ENCODE data around the gene SCNN1A.

DNA sequence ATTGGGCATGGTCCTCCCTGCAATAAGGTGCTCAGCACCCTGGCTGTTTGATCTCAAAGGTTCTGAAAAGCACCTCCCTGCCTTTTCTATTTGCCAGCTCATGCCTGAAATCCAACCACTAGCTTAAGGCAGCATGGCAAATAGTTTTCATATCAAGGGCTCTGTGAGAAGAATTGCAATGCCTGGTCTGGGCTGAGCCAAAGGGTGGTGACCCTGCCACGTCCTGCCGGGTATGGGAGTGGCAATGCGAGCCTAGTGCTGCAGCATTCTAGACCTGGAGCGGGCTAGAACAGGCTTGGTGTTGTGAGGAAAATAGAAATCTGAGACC is 2.3 kb upstream of the SCNN1A start:
- TF ChIP-seq, protein P1, sequence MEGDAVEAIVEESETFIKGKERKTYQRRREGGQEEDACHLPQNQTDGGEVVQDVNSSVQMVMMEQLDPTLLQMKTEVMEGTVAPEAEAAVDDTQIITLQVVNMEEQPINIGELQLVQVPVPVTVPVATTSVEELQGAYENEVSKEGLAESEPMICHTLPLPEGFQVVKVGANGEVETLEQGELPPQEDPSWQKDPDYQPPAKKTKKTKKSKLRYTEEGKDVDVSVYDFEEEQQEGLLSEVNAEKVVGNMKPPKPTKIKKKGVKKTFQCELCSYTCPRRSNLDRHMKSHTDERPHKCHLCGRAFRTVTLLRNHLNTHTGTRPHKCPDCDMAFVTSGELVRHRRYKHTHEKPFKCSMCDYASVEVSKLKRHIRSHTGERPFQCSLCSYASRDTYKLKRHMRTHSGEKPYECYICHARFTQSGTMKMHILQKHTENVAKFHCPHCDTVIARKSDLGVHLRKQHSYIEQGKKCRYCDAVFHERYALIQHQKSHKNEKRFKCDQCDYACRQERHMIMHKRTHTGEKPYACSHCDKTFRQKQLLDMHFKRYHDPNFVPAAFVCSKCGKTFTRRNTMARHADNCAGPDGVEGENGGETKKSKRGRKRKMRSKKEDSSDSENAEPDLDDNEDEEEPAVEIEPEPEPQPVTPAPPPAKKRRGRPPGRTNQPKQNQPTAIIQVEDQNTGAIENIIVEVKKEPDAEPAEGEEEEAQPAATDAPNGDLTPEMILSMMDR (IDR thresholded peaks at IDR 0.05): no peak
- no peak for TF ChIP-seq POLR2A (IDR thresholded peaks at IDR 0.05; ENCODE audit: low read depth)
- TF ChIP-seq POLR2AphosphoS5 (IDR thresholded peaks at IDR 0.05): no peak
- TF ChIP-seq EP300 (IDR thresholded peaks at IDR 0.05): no peak

All from esophagus muscularis mucosa (tissue), 4 donors.